ENCODE data around the gene PAPOLA.
A peak's percentile ranks its signal among the peaks of the same experiment; 100 is the strongest.

PAPOLA gene

DNA sequence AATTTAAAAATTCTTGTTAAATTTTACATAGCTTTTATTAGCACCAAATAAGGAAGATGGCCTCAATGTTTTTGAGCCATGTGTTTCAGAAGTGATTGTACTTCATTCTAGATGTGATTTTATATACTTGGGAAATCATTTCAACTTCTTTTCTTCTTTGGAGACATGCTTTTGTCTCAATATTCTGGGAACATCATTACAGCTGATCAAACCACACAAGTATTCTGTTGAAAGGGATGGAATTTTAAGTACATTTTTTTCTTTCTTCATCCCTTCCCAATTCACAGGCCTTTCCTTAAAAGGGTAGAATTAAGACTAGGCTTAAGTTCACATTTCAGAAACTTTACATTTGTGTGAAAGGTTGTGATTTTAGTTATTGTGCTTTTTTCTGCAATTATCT is 66.4 kb downstream of the PAPOLA start:
- DNase-seq = no peak

DNA sequence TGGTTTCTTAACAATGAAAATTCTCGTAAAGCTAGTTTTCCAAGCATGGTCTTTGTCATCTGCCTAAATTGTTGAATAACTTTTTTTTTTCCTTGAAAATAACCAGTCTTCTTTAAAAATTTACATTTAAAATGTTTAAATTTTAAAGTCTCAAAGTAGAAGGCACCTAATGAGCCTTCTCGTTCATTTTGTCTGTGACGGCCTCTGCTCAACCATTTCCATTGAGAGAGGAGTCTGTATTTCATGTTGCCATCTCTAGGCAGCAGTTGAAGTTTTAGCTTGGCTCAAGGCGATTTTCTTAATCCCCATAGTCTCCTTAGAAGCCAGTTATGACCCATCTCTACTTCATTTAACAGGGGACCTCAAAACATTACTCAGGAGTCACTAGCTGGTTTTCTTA is 69.1 kb downstream of the PAPOLA start:
- no peak for DNase-seq

DNA sequence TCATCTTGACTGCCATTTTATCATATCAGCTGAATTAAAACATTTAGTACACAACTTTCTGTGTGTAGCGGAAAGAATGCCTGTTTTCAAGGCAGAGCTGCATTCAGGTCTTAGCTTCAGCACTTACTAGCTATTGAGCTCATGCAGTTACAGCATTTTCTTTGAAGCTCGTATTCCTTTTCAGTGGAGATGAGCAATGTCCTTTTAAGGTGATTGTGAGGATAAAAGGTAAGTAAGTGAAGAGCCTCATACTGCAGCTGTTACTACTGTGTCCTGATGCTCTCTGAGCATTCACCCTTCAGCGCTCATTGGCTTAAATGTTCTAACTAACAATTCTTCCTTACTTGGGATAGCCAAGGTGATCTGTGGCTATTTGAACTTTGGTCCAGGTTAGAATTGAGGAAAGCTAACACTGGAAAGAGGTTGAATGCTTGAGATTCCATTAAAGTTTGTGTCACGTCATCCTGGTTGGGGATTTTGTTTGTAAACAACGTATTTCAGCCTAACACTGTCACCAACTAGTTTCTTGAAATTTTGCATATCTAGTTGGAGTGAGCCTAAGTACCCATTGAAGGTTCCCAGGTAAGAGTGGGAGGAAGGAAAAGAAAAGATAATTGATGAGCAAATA is 71.4 kb downstream of the PAPOLA start:
- no peak for DNase-seq

DNA sequence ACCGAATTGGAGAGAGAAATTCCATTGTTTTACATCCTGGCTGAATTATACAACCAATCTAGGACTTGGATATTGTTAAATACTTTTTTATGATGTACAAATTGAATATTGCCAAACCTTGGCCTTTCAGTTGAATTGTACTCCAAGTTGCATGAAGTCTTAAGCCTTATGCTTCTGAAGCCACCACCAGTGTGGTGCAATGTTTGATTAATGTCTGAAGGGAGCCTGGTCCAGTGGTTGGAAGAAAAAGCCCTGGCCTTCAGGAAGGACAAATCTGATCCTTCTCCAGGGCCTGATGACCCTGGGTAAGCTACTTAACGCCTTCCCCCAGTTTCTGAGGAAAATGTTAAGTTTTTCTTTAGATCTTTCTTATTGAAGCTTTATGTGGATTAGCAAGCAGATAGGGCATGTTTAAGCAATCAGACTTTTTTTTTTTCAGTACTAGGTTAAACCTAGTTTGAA is 72.0 kb downstream of the PAPOLA start:
- no peak for DNase-seq

DNA sequence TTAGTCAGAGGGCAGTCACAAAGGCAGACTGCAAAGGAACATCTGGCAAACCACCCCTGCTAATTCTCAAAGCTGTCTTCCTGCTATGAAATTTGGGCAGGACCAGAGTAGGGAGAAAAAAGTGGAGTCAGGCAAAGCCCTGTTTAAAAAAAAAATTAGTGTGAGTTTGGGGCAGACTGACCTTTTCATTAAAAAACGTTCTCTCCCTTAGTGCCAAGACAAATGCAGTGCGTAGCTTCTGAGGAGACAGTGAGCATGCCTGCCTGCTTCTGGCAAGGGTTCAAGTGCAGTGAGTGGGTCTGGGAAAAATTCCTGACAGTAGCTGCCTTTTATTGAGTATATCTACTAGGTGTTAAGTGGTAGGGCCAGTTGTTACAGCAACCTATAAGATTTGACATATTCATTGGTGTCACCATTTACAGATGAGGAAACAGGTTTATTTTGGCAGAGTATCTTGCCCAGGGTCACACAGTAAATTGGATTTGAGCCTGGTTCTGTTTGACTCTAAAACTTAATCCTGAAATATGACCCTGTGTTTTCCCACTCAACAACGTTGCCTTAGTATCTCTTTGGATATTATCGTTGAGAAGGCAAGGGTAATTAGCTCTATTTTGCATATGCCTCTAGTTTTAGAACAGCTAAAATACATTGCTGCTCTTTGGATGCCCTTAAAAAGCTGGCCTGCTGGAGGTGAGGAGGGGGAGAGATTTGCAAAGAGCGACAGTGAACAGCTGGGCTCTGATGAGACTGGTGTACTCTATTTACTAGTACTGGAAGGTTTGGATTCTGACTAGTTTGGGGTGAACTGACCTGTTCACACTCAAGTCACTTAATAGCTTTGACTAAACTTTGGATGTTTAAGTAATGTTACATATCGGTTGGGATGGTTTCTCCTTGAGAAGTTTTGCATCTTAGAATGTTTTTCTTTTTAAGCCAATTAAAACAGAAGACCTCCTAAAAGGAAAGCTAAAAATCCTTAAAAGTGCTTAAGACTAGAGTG is 72.8 kb downstream of the PAPOLA start:
- no peak for DNase-seq

DNA sequence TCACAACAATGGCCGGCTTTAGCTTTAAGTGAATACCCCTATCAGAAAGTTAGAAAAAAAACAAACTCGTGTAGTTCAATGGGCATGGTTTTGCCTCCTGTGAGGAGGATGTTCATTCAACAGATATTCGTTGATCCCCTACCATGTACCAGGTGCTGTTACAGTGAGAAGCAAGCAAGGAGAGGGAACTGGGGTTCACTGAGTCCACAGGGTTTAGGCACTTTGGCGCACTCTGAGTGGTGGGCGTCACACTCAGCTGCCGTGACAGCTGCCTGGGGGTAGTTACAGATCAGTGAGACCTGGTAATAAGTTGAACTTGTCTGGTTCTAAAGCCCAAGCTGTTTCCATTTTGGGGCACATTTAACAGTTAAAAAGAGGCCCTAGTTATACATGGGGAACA is 74.2 kb downstream of the PAPOLA start:
- no peak for DNase-seq

DNA sequence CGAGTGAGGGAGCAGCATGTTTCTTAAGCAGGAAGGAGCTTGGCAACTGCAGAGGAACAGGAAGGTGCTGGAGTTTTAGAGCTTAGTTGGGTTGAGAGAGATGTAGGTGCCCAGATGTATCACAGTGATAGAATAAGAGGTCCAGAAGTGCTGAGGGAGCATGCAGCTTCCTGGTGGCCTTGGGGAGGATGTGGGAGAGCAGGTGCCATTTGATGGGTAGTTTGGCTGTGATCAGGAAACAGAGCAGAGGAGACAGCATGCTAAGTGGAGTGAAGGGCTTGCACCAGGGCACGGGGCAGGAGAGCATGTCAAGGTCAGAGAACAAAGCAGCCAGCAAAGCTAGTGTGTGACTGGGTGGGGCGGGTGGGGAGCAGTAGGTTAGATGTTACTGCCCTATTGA is 74.8 kb downstream of the PAPOLA start:
- no peak for DNase-seq

DNA sequence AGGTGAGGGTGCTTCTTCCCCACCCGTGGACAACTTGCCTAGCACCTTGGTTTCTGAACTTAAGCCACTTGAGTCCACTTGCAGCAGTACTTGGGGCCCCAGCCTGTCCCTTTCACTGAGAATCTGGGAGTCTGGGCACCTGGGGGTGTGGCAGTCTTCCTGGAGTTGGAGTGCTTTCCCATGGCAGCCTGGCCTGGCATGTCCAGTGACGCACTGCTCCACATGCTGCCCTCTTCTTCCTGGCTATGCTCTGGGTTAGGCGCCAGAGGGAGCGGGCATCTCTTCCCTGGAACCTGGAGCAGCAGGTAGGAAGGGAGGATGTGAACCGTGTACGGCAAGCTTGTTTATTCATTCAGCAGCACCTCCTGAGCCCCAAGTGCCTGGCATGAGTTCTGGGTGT is 76.4 kb downstream of the PAPOLA start:
- DNase-seq = no peak

DNA sequence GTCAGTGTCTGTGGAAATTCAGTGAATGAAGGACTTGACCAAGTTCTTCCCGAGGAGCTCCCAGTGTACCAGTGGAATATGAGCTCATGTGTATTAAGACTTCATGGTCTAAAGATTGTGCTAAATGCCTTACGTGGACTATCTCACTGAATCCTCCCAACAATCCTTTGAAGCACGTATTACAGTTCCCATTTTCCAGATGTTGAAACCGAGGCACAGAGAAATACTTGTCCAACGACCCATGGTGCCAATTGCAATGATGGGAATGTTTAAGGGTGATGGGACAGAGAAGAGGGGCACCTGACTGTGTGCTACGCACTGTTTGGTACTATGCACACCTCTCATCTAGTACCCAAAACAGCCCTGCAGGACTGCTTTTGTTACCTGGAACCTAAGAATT is 77.2 kb downstream of the PAPOLA start:
- no peak for DNase-seq

DNA sequence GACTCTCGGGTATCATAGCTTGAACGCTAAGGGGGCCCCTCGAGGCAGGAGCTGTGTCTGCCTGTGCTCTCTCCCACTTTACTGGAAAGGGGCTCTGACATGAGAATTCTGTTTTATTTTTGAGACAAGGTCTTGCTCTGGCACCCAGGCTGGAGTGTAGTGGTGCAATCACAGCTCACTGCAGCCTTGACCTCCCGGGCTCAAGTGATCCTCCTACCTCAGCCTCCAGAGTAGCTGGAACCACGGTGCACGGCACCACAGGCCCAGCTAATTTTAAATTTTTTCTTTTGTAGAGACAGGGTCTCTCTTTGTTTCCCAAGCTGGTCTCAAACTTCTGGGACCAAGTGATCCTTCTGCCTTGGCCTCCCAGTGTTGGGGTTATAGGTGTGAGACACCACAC is 77.7 kb downstream of the PAPOLA start:
- DNase-seq = no peak

DNA sequence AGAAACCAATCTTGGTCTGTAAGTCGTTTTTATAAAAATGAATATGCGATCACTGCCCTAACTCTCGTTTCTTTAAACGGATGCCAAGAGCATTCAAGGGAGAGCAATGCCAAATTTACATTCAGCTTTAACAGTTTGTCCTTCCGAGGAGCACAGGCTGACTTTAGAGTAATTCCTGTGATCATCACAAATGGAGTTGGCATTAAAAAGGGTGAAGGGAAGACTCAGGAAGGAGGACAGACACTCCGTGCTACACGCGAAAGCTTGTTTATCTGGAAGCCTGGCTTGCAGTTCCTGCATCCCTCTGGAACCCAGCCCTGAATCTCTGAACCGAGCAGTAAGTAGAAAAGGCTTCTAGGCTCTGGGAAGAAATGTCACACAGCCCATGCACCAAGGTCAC is 78.4 kb downstream of the PAPOLA start:
- no peak for DNase-seq

DNA sequence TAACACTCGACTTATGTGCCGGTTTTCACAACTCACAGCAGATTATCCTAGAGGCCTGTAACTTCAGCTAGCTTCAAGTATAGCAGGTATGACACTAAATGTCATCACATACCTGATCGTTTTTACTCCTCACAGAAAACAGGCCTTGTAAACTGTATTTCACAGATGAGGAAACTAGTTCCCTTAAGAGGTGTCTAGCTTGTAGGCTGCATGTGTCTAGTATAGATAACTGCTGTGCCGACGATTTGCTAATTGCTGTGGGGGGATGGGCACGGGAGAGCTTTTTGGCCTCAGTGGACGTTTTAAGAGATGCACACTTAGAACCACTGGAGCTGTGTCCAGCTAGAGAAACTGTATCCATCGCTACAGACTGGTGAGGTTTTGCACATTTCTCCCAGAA is 78.8 kb downstream of the PAPOLA start:
- no peak for DNase-seq

DNA sequence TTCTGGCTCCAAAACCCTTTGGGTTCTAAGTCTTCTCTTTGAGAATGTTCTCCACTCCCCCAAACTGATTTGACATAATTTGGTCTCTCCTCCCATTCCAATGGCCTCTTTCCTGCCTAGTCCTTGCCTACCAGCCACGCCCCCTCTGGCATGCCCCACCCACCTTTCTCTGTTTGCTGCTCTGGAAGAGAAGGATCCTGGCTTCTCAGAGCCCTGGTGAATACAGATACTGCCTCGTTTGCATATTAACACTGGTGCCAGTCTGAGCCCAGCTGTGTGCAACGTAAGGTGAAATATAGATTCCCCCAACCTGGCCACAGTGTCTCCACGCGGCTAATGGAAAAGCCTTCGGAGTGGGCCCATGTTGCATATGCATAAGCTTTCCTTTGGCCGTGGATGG is 79.7 kb downstream of the PAPOLA start:
- no peak for DNase-seq

DNA sequence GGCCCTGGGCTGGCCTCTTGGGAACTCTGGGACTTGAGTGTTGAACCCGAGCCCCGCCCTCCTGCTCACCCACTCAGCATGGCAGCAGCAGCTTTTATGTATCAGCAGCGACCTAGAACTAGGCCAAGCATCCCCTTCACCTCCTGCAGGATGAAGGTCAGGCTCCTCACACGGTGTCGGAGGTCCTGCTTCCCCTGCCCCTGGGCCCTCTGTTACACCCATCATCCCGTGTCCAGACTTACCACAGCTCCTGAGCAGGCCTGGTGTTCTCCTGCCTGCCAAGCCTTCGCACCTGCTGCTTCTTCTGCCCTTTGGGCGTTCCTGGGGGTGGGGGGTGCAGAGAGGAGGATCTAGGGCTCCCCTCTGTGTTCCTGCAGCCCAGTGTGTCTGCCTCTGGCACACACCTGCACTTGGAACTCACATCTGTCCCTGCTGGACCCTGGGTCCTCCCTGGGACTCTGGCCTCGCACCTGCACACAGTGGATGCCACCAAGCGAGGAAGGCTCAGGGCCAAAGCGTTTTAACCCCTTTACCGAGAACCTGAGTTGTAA is 80.3 kb downstream of the PAPOLA start:
- DNase-seq = no peak

DNA sequence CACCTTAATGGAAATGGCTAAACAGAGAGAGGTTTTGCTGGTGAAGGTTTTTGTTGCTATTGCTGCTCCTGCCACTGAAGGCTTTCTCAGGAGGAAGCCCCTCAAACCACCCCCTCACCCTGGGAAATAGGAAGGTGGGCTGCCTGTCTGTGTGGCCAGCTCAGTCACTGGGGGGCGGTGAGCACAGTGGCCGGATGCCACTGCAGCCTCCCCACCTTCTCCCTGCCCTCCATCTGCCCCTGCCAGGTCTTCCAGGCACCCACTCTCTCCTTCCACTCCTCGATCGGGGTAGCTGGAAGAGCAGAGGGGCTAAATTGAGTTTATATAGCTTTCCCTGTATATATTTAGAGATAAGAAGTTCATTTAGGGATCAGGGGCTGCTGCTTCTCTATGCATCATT is 80.8 kb downstream of the PAPOLA start:
- no peak for DNase-seq

DNA sequence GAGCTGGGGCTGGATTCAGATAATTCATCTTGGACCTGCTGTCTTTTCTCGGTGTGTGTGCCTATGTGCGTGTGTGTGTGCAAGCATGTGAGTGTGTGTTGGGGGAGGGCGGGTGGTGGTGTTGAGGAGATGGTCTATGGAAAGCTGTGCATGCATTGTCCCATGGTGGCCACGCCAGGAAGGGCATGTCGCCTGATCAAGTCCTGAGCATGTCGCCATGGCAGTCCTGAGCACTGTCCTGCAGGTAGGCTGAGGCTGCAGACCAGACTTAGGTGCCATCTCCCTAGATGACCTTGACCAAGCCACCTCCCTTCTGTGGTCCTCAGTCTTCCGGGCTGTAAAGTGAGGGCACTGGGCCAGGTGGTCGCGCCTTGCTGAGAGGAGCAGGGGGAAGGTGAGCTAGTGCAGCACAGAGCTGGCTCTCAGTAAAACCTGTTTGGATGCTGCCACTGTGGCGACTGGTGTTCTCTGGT is 81.4 kb downstream of the PAPOLA start:
- DNase-seq = no peak

DNA sequence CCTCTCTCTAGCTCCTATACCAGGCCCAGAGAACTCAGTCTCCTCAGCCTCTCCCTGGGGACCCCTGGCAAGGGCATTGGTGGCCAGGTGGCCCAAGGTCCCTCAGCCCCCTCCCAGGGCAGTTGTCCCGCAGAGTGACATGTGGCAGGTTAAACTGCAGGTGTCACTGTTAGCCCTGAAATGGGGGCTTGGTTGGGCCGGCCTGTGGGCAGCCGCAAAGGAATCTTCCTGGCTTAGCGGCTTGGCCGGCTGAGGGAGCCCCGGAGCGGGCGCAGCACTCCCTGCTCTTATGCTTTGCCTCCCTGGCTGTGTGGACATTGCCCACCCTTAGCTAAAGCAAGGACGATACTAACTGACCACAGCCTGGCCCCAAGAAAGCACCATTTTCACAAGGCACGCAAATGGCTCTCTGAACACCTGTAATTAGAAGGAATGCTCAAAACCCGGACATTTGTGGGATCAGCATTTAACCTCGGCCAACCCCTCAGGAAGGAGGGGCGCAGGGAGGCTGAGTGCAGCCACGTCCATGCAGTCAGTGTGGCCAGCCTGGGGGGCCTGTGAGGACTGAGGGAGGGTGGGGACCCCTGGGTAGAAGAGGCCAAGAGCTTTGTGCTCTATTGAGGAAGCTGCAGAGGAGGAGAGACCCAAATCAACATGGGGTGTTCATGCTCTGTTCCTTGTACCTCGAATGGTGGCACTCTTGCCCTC is 82.2 kb downstream of the PAPOLA start:
- DNase-seq = peak; percentile 71

DNA sequence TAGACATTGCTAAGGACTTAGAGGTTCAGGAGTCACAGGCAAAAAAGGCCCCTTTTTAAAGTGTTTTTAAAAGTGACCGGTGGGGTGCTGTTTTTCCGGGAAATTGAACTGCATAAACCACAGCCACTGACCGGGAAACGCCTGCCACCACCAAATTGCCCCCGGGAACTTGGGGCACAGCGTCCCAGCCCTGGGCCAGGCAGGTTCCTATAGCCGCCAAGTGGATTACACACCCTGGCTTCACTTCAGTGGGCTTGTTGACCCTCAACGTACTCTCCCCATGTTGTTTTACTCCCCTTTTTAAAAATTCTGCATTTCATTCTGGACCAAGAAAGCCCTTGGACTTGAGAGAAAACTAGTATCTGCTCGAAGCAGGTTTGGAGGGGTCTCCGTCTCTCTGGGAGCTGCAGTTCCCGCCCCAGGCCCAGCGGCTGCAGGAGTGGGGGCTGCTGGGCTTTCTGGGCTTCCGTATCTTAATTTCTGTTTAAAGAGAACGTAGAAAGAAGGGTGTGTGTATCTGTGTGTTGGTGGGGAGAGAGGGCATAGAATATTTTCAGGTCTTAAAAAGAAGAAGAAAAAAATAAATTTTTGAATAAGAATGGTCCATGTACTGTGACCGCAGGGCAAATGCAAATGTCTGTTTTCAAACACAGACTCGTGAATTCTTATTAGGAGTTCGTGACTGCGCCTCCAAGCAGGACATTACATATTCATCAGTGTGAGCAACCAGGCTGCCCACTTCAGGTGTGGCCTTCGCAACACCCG is 82.9 kb downstream of the PAPOLA start:
- DNase-seq = no peak

DNA sequence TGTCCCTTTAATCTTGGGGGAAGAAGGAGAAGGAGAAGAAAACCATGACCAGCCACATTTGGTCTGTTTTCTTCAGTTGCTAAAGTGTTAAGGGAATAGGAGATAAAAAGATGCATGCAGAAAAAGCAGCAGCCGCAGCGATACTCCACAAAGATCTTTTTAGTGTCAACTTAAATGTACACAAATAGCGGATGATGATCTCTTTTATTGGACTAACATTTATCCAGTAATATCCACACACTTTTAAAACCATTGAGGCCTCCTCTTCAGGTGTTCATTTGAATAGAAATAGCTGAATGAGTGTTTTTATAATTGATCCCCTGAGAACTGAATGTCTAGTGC is 83.5 kb downstream of the PAPOLA start:
- no peak for DNase-seq

DNA sequence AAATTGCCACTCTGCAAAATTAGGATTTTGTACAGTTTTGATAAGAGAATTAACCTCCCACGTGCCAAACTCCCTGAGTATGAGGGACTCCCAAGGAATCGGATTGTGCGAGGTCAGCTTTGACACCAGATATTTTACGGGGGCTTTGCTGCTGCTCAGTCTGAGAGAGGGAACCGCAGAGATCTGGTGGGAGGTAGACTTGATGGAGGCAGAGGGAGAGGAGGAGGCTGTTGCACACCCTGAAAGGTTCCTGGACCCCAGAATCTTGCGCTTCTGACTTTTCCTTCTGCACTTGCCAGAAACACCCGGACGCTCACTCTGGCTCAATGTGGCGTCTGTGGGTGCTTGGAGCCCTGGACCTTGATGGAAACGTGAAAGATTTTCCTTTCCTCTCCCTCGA is 83.9 kb downstream of the PAPOLA start:
- DNase-seq = no peak

DNA sequence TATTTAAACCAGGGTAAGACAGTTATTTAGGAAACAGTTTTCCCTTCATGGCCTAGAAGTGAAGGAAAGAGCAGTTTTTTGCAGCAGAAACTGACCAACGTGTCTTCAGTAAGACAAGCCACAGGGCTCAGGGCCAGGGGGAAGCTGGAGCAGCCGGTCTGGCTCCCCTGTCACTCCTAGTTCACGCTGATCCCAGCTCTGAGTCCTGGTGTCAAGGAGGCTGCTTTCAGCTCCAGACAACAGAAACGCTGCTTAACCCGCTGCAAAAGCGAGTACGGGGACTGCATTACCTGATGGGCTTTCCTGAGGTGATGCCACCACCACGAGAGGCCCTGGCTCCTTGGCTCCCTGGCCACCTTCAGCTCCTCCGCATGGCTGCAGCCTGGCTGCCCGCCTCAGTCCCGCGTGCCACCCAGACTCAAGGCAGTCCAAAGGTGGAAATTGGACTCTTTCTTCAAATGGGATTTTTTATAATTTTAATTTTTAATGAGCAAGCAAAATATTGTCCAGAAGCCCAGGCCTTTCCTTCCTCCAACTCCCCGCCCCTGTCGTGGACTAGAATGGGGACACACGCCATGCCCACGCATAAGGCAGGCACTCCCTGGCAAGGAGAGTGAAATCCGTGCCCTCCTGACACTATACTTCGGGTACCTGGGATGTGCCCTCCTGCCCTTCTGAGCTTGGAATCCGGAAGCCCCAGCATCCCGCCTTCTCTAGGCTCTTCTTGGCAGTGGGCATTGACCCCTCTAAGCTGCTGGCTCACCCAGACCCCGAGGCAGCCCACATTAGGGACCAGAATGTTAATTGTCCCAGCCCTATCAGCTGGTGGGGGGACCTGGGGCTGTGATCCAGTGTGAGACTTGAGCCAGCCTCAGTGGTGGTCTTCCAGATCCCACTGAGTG is 85.0 kb downstream of the PAPOLA start:
- no peak for DNase-seq

All from left hindlimb (tissue), 1 donor.